HEK293T (cell line): ENCODE results near the gene BAIAP2L2.
"Not testable (repeated sequence)": the region's sequence is repeated elsewhere in the genome, so short reads cannot be mapped to it uniquely, and the experiment has no call there.

Experiments used
- ARNT ChIP-seq: fragments of 450-650 bp; IDR thresholded peaks from 2 replicates; pipeline ENCODE4 v1.6.1; 2017; ENCODE audit warnings: mild to moderate bottlenecking
- BHLHE40 ChIP-seq: fragments of 450-650 bp; IDR thresholded peaks from 2 replicates; pipeline ENCODE4 v1.6.1; 2016; ENCODE audit warnings: mild to moderate bottlenecking, moderate library complexity, borderline replicate concordance
- FOXA1 ChIP-seq: fragments of 450-650 bp; IDR thresholded peaks from 2 replicates; pipeline ENCODE4 v1.6.1; 2016; ENCODE audit warnings: mild to moderate bottlenecking
- L3MBTL2 ChIP-seq: fragments of 450-650 bp; conservative IDR thresholded peaks from 2 replicates; pipeline ENCODE4 v1.6.1; 2016; ENCODE audit warnings: mild to moderate bottlenecking
- LEF1 ChIP-seq: fragments of 450-650 bp; IDR thresholded peaks from 2 replicates; pipeline ENCODE4 v1.6.1; 2017; ENCODE audit warnings: mild to moderate bottlenecking, borderline replicate concordance
- SP1 ChIP-seq: fragments of 450-650 bp; IDR thresholded peaks from 2 replicates; pipeline ENCODE4 v1.6.1; 2017
- SUZ12 ChIP-seq: fragments of 450-650 bp; IDR thresholded peaks from 2 replicates; pipeline ENCODE4 v1.6.1; 2016; ENCODE audit warnings: mild to moderate bottlenecking

GRCh38 chr22:38118747-38119146, 8.3 kb upstream of the BAIAP2L2 start:
- TF ChIP-seq L3MBTL2, FOXA1, SP1, SUZ12, BHLHE40, LEF1, ARNT: not testable (repeated sequence)
